HEK293 (cell line): ENCODE data around the gene ACTR1A.

Experiments used
- HOXC10 ChIP-seq: sonication (generic); formaldehyde crosslinking; IDR thresholded peaks from 2 replicates; pipeline ENCODE4 v1.8.1; 2023; ENCODE audit warnings: mild to moderate bottlenecking, missing genetic modification reagents
- KLF16 ChIP-seq: fragments of 450-650 bp; formaldehyde crosslinking; IDR thresholded peaks from 2 replicates; pipeline ENCODE4 v1.5.1; 2017; ENCODE audit warnings: missing biosample characterization, missing genetic modification characterization
- OSR2 ChIP-seq: fragments of 450-650 bp; formaldehyde crosslinking; IDR thresholded peaks from 2 replicates; pipeline ENCODE4 v1.5.1; 2016; ENCODE audit warnings: missing biosample characterization, missing genetic modification characterization
- TCF7L2 ChIP-seq: IDR thresholded peaks from 2 replicates; pipeline ENCODE4 v1.6.1; 2011; ENCODE audit warnings: low read depth, mild to moderate bottlenecking, inconsistent platforms, low read length, moderate library complexity, borderline replicate concordance
- ZNF112 ChIP-seq: fragments of 450-650 bp; formaldehyde crosslinking; IDR thresholded peaks from 2 replicates; pipeline ENCODE4 v1.5.0; 2017; ENCODE audit warnings: missing biosample characterization, missing genetic modification characterization
- ZNF169 ChIP-seq: fragments of 450-650 bp; formaldehyde crosslinking; IDR thresholded peaks from 2 replicates; pipeline ENCODE4 v1.5.1; 2016; ENCODE audit warnings: missing biosample characterization, missing genetic modification characterization
- ZNF23 ChIP-seq: fragments of 450-650 bp; formaldehyde crosslinking; IDR thresholded peaks from 2 replicates; pipeline ENCODE4 v1.5.1; 2016; ENCODE audit warnings: missing biosample characterization, missing genetic modification characterization, borderline replicate concordance
- ZNF302 ChIP-seq: fragments of 450-650 bp; formaldehyde crosslinking; IDR thresholded peaks from 2 replicates; pipeline ENCODE4 v1.5.1; 2016; ENCODE audit warnings: missing biosample characterization, missing genetic modification characterization, low read depth
- ZNF433 ChIP-seq: fragments of 450-650 bp; formaldehyde crosslinking; IDR thresholded peaks from 2 replicates; pipeline ENCODE4 v1.5.1; 2016; ENCODE audit warnings: missing biosample characterization, missing genetic modification characterization, low read depth
- ZNF48 ChIP-seq: fragments of 450-650 bp; formaldehyde crosslinking; IDR thresholded peaks from 2 replicates; pipeline ENCODE4 v1.5.1; 2016; ENCODE audit warnings: missing biosample characterization, missing genetic modification characterization
- ZNF549 ChIP-seq: fragments of 450-650 bp; IDR thresholded peaks from 2 replicates; pipeline ENCODE4 v1.5.1; 2018; ENCODE audit warnings: missing biosample characterization, missing genetic modification characterization, mild to moderate bottlenecking, inconsistent platforms, moderate library complexity
- ZNF585B ChIP-seq: fragments of 450-650 bp; formaldehyde crosslinking; IDR thresholded peaks from 2 replicates; pipeline ENCODE4 v1.5.1; 2016; ENCODE audit warnings: missing biosample characterization, missing genetic modification characterization
- ZNF621 ChIP-seq: fragments of 450-650 bp; formaldehyde crosslinking; IDR thresholded peaks from 2 replicates; pipeline ENCODE4 v1.5.1; 2017; ENCODE audit warnings: missing biosample characterization, missing genetic modification characterization
- ZNF623 ChIP-seq: fragments of 450-650 bp; formaldehyde crosslinking; IDR thresholded peaks from 2 replicates; pipeline ENCODE4 v1.5.1; 2016; ENCODE audit warnings: missing biosample characterization, missing genetic modification characterization
- ZNF660 ChIP-seq: fragments of 450-650 bp; IDR thresholded peaks from 2 replicates; pipeline ENCODE4 v1.5.1; 2018; ENCODE audit warnings: missing biosample characterization, mild to moderate bottlenecking, missing genetic modification characterization
- ZNF670 ChIP-seq: fragments of 450-650 bp; formaldehyde crosslinking; IDR thresholded peaks from 2 replicates; pipeline ENCODE4 v1.5.1; 2016; ENCODE audit warnings: missing biosample characterization, missing genetic modification characterization, low read depth
- ZNF707 ChIP-seq: fragments of 450-650 bp; formaldehyde crosslinking; IDR thresholded peaks from 2 replicates; pipeline ENCODE4 v1.5.1; 2016; ENCODE audit warnings: missing biosample characterization, missing genetic modification characterization
- ZNF768 ChIP-seq: fragments of 450-650 bp; formaldehyde crosslinking; IDR thresholded peaks from 2 replicates; pipeline ENCODE4 v1.5.1; 2018; ENCODE audit warnings: missing biosample characterization, mild to moderate bottlenecking, missing genetic modification characterization
- ZXDB ChIP-seq: fragments of 450-650 bp; formaldehyde crosslinking; IDR thresholded peaks from 2 replicates; pipeline ENCODE4 v1.5.1; 2016; ENCODE audit warnings: missing biosample characterization, missing genetic modification characterization
- TF ChIP-seq, protein P1 (sequence below): fragments of 450-650 bp; formaldehyde crosslinking; IDR thresholded peaks from 2 replicates; pipeline ENCODE4 v1.5.1; 2016; ENCODE audit warnings: missing biosample characterization, missing genetic modification characterization
- TF ChIP-seq, protein P2 (sequence below): fragments of 450-650 bp; formaldehyde crosslinking; IDR thresholded peaks from 2 replicates; pipeline ENCODE4 v1.5.1; 2016; ENCODE audit warnings: missing biosample characterization, missing genetic modification characterization, borderline replicate concordance
- TF ChIP-seq, protein P3 (sequence below): fragments of 450-650 bp; formaldehyde crosslinking; IDR thresholded peaks from 2 replicates; pipeline ENCODE4 v1.5.1; 2016; ENCODE audit warnings: missing biosample characterization, missing genetic modification characterization

ACTR1A gene

DNA sequence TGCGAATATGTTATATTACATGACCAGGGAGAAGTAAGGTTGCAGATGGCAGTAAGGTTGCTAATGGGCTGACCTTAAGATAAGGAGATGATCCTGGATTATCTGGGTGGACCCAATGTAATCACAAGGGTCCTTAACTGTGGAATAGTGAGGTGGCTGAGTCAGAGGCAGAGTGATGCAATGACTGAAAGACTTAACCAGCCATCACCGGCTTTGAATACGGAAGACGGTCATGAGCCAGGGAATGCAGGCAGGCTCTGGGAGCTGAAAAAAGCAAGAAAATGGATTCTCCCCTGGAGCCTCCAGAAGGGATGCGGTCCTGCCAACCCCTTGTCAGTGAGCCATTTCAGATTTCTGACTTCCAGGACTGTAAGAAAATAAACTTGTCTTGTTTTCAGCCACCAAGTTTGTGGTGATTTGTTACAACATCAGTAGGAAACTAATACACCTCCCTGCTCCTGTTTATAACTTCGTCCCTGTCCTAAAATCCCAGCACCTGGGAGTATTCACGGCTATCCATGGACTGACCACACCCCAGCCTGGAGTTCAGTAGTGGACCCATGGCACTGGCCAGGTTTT, 46.5 kb downstream of the ACTR1A start (continued):
- TF ChIP-seq ZNF768 = no peak
- no peak for TF ChIP-seq ZNF169 (tag by site-specific recombination)
- no peak for TF ChIP-seq ZNF707 (tag by site-specific recombination)
- no peak for TF ChIP-seq HOXC10
- TF ChIP-seq KLF16 (tag by site-specific recombination) = no peak; the same call in 1 of the 2 replicates
- TF ChIP-seq ZNF549 = no peak
- no peak for TF ChIP-seq ZNF302 (tag by site-specific recombination)
- no peak for TF ChIP-seq TCF7L2
- TF ChIP-seq ZNF48 = no peak
- no peak for TF ChIP-seq ZNF670 (tag by site-specific recombination)
- no peak for TF ChIP-seq ZNF112 (tag by site-specific recombination)
- TF ChIP-seq ZNF585B = no peak
- peak; percentile 22; the same call in 1 of the 2 replicates for TF ChIP-seq ZNF623 (tag by site-specific recombination)
- TF ChIP-seq OSR2 (tag by site-specific recombination) = peak; percentile 47
- TF ChIP-seq, protein P1, sequence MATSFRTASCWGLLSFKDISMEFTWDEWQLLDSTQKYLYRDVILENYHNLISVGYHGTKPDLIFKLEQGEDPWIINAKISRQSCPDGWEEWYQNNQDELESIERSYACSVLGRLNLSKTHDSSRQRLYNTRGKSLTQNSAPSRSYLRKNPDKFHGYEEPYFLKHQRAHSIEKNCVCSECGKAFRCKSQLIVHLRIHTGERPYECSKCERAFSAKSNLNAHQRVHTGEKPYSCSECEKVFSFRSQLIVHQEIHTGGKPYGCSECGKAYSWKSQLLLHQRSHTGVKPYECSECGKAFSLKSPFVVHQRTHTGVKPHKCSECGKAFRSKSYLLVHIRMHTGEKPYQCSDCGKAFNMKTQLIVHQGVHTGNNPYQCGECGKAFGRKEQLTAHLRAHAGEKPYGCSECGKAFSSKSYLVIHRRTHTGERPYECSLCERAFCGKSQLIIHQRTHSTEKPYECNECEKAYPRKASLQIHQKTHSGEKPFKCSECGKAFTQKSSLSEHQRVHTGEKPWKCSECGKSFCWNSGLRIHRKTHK (tag by site-specific recombination) = no peak
- no peak for TF ChIP-seq ZNF23
- TF ChIP-seq, protein P2, sequence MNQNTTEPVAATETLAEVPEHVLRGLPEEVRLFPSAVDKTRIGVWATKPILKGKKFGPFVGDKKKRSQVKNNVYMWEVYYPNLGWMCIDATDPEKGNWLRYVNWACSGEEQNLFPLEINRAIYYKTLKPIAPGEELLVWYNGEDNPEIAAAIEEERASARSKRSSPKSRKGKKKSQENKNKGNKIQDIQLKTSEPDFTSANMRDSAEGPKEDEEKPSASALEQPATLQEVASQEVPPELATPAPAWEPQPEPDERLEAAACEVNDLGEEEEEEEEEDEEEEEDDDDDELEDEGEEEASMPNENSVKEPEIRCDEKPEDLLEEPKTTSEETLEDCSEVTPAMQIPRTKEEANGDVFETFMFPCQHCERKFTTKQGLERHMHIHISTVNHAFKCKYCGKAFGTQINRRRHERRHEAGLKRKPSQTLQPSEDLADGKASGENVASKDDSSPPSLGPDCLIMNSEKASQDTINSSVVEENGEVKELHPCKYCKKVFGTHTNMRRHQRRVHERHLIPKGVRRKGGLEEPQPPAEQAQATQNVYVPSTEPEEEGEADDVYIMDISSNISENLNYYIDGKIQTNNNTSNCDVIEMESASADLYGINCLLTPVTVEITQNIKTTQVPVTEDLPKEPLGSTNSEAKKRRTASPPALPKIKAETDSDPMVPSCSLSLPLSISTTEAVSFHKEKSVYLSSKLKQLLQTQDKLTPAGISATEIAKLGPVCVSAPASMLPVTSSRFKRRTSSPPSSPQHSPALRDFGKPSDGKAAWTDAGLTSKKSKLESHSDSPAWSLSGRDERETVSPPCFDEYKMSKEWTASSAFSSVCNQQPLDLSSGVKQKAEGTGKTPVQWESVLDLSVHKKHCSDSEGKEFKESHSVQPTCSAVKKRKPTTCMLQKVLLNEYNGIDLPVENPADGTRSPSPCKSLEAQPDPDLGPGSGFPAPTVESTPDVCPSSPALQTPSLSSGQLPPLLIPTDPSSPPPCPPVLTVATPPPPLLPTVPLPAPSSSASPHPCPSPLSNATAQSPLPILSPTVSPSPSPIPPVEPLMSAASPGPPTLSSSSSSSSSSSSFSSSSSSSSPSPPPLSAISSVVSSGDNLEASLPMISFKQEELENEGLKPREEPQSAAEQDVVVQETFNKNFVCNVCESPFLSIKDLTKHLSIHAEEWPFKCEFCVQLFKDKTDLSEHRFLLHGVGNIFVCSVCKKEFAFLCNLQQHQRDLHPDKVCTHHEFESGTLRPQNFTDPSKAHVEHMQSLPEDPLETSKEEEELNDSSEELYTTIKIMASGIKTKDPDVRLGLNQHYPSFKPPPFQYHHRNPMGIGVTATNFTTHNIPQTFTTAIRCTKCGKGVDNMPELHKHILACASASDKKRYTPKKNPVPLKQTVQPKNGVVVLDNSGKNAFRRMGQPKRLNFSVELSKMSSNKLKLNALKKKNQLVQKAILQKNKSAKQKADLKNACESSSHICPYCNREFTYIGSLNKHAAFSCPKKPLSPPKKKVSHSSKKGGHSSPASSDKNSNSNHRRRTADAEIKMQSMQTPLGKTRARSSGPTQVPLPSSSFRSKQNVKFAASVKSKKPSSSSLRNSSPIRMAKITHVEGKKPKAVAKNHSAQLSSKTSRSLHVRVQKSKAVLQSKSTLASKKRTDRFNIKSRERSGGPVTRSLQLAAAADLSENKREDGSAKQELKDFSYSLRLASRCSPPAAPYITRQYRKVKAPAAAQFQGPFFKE = no peak
- no peak for TF ChIP-seq ZXDB
- no peak for TF ChIP-seq ZNF621 (tag by site-specific recombination)
- peak; percentile 88 for TF ChIP-seq ZNF660 (tag by site-specific recombination)
- TF ChIP-seq, protein P3, sequence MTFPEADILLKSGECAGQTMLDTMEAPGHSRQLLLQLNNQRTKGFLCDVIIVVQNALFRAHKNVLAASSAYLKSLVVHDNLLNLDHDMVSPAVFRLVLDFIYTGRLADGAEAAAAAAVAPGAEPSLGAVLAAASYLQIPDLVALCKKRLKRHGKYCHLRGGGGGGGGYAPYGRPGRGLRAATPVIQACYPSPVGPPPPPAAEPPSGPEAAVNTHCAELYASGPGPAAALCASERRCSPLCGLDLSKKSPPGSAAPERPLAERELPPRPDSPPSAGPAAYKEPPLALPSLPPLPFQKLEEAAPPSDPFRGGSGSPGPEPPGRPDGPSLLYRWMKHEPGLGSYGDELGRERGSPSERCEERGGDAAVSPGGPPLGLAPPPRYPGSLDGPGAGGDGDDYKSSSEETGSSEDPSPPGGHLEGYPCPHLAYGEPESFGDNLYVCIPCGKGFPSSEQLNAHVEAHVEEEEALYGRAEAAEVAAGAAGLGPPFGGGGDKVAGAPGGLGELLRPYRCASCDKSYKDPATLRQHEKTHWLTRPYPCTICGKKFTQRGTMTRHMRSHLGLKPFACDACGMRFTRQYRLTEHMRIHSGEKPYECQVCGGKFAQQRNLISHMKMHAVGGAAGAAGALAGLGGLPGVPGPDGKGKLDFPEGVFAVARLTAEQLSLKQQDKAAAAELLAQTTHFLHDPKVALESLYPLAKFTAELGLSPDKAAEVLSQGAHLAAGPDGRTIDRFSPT = no peak
- no peak for TF ChIP-seq ZNF433
